ENCODE measurements around the gene SUN1.

- TF ChIP-seq, protein P1, sequence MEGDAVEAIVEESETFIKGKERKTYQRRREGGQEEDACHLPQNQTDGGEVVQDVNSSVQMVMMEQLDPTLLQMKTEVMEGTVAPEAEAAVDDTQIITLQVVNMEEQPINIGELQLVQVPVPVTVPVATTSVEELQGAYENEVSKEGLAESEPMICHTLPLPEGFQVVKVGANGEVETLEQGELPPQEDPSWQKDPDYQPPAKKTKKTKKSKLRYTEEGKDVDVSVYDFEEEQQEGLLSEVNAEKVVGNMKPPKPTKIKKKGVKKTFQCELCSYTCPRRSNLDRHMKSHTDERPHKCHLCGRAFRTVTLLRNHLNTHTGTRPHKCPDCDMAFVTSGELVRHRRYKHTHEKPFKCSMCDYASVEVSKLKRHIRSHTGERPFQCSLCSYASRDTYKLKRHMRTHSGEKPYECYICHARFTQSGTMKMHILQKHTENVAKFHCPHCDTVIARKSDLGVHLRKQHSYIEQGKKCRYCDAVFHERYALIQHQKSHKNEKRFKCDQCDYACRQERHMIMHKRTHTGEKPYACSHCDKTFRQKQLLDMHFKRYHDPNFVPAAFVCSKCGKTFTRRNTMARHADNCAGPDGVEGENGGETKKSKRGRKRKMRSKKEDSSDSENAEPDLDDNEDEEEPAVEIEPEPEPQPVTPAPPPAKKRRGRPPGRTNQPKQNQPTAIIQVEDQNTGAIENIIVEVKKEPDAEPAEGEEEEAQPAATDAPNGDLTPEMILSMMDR (IDR thresholded peaks at IDR 0.05), result peak in 1 of 2 donors; percentile 10
- TF ChIP-seq EP300 (IDR thresholded peaks at IDR 0.05) (no peak), POLR2A (IDR thresholded peaks at IDR 0.05) (no peak), POLR2AphosphoS5 (IDR thresholded peaks at IDR 0.05) (no peak)
Measured at GRCh38 chr7:821688-822087, 10.6 kb upstream of the SUN1 start.

Data from suprapubic skin (tissue), 4 donors.